NCI-H526 treated with DMSO at 0.1 percent for 48 hours (cell line): Measurements from ENCODE around the gene ADPGK.
A peak's percentile ranks its signal among the peaks of the same experiment; 100 is the strongest.
"Not testable (repeated sequence)": the region's sequence is repeated elsewhere in the genome, so short reads cannot be mapped to it uniquely, and the experiment has no call there.

ENCODE experiments used
- DNase-seq: peaks from one replicate; lab custom pipeline; 2025; lab: John Stamatoyannopoulos, UW

The ADPGK gene

DNA sequence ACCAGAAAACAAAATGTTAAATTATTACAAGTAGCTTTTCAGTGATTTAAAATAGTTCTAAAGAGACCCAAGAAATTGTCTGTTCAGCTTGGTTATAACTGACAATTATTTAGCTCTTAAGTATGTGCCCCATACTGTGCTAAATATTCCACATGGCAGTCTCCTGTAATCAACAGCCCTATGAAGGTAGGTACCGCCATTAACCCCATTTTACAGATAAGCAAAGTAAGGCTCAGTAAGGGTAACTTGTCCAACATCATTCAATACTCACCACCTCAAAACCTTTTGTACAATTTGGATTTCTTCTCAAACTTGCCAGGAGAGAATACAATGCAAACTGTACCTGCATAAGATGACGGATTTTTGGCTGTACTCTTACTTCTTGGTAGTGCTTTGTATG is 33.9 kb downstream of the ADPGK start:
- no peak for DNase-seq

- no peak for DNase-seq
Observed at GRCh38 chr15:72740219-72740618, 43.3 kb downstream of the ADPGK start.

GRCh38 chr15:72737723-72738122 is 45.8 kb downstream of the ADPGK start:
- DNase-seq, result no peak

DNA sequence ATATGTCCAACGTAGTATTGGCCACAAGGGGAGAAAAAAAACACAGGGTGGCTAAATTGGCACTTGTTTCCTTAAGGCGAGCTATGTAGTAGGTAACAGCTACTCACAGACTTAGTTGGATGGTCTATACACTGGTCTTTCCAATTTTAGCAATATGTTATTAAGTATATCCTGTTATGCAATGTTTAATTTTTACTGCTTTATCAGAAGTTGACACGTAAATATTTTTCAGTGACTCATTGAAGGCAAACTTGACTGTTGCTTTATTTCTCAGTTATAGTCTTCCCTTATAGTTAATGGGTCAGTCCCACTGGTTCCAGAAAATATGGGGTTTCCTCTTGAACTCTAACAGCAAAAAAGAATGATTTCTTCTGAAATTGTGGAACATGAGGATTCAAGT is 46.5 kb downstream of the ADPGK start:
- no peak for DNase-seq

GRCh38 chr15:72735111-72735510 is 48.4 kb downstream of the ADPGK start:
- DNase-seq, result no peak

DNA sequence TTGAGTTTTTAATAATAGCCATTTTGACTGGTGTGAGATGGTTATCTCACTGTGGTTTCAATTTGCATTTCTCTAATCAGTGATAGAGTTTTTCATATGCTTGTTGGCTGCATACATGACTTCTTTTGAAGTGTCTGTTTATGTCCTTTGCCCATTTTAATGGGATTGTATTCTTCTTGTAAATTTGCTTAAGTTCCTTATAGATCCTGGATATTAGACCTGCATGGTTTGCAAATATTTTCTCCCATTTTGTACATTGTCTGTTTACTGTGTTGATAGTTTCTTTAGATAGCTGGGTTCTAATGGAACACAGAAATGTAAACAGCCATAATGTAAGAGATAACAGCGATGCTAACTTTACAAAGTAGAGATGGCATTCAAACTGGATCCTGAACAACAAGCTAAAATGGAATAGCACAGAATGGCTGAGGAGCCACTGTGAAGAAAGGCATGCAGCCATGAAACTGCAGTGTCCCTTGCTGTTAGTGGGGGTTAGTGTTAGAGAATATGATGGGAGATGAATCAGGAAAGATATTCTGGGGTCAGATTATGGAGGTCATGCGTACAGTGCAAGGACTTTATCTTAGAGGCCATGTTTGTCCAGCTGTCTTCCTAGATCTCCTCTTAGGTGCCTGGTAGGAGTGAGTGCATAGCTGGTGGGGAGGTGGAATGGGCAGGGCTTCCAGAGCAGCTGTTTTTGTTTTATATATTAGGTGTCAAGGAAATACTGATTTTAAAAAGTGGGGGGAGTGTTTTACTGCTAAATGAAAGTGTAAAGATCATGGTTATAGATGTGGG is 49.4 kb downstream of the ADPGK start:
- peak; percentile 3 for DNase-seq

DNA sequence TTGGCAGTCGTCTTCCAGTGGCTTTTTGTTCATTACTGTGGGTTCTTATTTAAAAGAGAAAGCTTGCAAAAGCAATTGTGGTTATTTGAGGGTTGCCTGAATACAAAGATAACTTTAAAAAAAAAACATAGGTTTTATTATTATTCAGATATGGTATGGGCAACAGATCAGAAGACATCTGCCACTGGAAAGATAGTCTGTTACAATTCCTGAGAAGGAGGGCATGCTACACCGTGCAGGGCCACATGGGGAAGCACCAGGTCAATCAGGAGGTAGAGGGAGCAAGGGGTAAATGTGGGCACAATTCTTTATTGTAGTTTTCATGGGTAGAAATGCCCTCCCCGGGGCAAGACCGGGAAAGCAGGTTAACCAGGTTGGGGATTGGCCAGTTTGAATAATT is 51.0 kb downstream of the ADPGK start:
- no peak for DNase-seq

DNA sequence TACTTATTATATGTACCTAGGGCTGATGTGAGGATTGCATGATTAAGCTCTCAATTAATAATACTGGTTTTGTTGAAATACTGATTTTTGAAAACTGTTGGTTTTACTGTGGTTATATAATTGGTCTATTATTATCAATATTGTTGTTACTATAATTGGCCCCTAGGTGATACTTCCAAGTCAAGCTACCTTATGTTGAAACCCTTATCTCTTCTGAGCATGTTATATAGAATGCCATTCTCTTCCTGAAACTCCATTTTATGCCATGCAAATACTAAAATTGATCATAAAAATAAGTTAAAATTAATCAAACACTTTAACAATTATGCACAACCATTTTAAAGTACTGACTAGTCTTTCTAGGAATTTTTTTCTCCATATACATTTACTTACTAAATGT is 51.5 kb downstream of the ADPGK start:
- no peak for DNase-seq

GRCh38 chr15:72728821-72729220 is 54.7 kb downstream of the ADPGK start:
- DNase-seq, result no peak

GRCh38 chr15:72728249-72728648 is 55.3 kb downstream of the ADPGK start:
- not testable (repeated sequence) for DNase-seq

DNA sequence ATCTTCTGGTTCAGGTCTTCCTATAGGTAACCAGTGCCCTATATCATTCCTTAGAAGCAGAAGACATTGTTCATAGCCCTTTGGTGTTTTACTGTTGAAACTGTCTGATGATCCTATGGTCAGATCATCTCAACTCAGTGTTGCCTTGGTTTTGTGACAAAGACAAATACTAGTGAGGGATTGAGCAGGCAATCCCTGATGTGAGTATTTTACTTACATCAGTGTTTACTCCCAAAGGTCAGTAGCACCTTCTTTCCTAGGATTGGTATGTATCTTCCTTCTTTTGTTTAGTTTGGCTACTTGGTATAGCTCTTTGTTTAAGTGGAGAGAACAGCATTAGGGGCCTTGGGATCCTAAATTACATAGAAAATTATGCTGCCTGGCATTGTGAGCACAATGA is 56.4 kb downstream of the ADPGK start:
- no peak for DNase-seq

GRCh38 chr15:72725851-72726250 is 57.7 kb downstream of the ADPGK start:
- not testable (repeated sequence) for DNase-seq

DNA sequence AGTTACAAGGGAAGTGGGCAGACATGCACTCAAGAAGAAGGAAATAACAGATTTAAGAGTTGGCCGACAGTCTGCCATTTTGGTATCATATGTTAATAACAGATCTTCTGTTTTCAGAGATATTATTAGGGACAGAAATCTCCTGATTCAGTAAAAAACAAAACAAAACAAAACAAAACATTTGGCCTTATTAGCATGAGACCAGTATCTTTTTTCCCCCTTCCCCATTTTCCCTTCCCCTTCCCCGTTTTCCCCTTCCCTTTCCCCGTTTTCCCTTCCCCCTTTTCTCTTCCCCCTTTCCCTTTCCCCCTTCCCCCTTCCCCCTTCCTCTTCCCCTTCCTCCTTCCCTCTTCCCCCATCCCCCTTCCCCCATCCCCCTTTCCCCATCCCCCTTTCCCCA is 58.1 kb downstream of the ADPGK start:
- DNase-seq, result no peak

DNA sequence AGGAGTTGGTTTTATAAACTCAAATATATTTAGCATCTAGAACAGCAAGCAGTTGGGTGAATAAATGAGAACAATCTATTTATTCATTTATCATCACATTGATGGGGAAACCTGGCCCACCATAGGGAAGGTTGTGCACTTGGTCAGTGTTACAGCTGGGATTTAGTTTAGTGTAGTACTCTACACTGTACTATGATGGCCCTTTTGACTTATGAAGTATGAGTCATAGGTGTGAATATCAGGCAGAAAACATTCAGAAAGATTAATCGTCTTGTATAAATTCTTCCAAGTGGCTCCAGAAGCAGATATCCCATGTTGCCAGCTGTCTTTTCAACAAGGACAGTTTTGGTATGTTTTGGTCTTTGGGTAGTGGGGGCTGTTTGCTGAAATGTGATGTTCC is 59.5 kb downstream of the ADPGK start:
- no peak for DNase-seq

- DNase-seq, result peak; percentile 31
Observed at GRCh38 chr15:72722071-72722696, 61.4 kb downstream of the ADPGK start.

DNA sequence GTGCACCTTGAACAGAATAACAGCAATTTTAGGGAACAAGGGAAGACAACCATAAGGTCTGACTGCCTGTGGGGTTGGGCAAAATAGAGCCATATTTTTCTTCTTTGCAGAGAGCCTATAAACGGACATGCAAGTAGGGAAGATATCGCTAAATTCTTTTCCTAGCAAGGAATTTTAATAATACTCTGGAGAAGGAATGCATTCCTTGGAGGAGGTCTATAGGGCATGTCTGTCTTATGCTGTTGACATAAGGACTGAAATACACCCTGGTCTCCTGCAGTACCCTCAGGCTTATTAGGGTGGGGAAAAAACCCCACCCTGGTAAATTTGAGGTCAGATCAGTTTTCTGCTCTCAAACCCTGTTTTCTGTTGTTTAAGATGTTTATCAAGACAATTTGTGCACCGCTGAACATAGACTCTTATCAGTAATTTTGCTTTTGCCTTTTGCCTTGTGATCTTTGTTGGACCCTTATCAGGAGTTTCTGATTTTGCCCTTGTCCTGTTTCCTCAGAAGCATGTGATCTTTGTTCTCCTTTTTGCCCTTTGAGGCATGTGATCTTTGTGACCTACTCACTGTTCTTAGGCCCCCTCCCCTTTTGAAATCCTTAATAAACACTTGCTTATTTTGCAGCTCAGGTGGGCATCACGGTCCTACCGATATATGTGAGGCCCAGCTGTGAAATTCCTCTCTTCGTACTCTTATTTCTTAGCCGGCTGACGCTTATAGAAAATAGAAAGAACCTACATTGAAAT is 74.8 kb downstream of the ADPGK start:
- not testable (repeated sequence) for DNase-seq

DNA sequence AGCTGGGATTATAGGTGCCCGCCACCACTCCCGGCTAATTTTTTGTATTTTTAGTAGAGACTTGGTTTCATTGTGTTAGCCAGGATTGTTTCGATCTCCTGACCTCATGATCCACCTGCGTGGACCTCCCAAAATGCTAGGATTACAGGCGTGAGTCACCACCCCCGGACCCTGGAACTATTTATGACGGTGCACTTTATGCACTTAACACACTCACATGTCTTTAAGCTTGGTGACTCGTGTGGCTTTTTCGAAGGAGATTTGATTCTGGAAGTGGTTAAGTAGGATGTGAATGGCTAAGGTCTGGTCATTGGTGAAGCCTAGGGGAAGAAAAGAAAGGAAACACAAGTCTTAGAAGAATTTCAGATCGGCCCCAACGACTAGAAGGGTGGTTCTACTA is 77.3 kb downstream of the ADPGK start:
- DNase-seq, result no peak
